MM.1S (cell line): ENCODE results near the gene ITSN1.

Experiments used
- DNase-seq: peaks from one replicate; pipeline ENCODE4 v3.0.0-alpha.2; 2015
- H2AFZ ChIP-seq: fragments of 300-600 bp; sonication (generic); 2 replicates; pipeline ENCODE4 v1.6.0; 2016; ENCODE audit warnings: antibody characterized with exemption, low read length
- H3F3A ChIP-seq: fragments of 300-600 bp; sonication (generic); 2 replicates; pipeline ENCODE4 v1.6.1; 2016; ENCODE audit warnings: mild to moderate bottlenecking, antibody characterized with exemption, low read length, moderate library complexity, mixed read lengths; ENCODE audit not compliant: insufficient read depth
- H3K27ac ChIP-seq: fragments of 300-600 bp; sonication (generic); 2 replicates; pipeline ENCODE4 v1.5.1; 2016; ENCODE audit warnings: mild to moderate bottlenecking, low read length
- H3K27me3 ChIP-seq: fragments of 300-600 bp; sonication (generic); replicated peaks from 2 replicates; pipeline ENCODE4 v1.6.0; 2016; ENCODE audit warnings: low read length; ENCODE audit not compliant: insufficient read depth
- H3K36me3 ChIP-seq: fragments of 300-600 bp; sonication (generic); replicated peaks from 2 replicates; pipeline ENCODE4 v1.6.1; 2016; ENCODE audit warnings: mild to moderate bottlenecking, low read length, mixed read lengths; ENCODE audit not compliant: insufficient read depth
- H3K4me1 ChIP-seq: fragments of 300-600 bp; sonication (generic); 2 replicates; pipeline ENCODE4 v1.6.1; 2016; ENCODE audit warnings: low read length, mixed read lengths
- H3K4me2 ChIP-seq: fragments of 300-600 bp; sonication (generic); 2 replicates; pipeline ENCODE4 v1.6.0; 2016; ENCODE audit warnings: low read depth, low read length
- H3K4me3 ChIP-seq: fragments of 300-600 bp; sonication (generic); 2 replicates; pipeline ENCODE4 v1.5.1; 2016; ENCODE audit warnings: low read length, mixed read lengths
- H3K79me2 ChIP-seq: fragments of 300-600 bp; sonication (generic); 2 replicates; pipeline ENCODE4 v1.6.1; 2016; ENCODE audit warnings: mixed run types, low read length, mixed read lengths
- H3K9ac ChIP-seq: fragments of 300-600 bp; sonication (generic); 2 replicates; pipeline ENCODE4 v1.6.1; 2016; ENCODE audit warnings: low read length, mixed read lengths
- H3K9me2 ChIP-seq: fragments of 300-600 bp; sonication (generic); replicated peaks from 2 replicates; pipeline ENCODE4 v1.6.1; 2016; ENCODE audit warnings: mild to moderate bottlenecking, low read length, mixed read lengths; ENCODE audit not compliant: insufficient read depth
- H3K9me3 ChIP-seq: fragments of 300-600 bp; sonication (generic); replicated peaks from 2 replicates; pipeline ENCODE4 v1.6.1; 2016; ENCODE audit warnings: mild to moderate bottlenecking, low read length, mixed read lengths; ENCODE audit not compliant: insufficient read depth
- H4K20me1 ChIP-seq: fragments of 300-600 bp; sonication (generic); 2 replicates; pipeline ENCODE4 v1.6.1; 2016; ENCODE audit warnings: mild to moderate bottlenecking, low read length, moderate library complexity, mixed read lengths; ENCODE audit not compliant: insufficient read depth
- CTCF ChIP-seq: fragments of 300-600 bp; sonication (generic); IDR thresholded peaks from 2 replicates; pipeline ENCODE4 v1.5.1; 2016; ENCODE audit warnings: antibody characterized with exemption, low read length, mixed read lengths
- EZH2 ChIP-seq: fragments of 300-600 bp; sonication (generic); optimal IDR thresholded peaks from 2 replicates; pipeline ENCODE3; 2017; ENCODE audit warnings: low read depth, mild to moderate bottlenecking, antibody characterized with exemption, low read length, mixed read lengths
- EZH2phosphoT487 ChIP-seq: fragments of 300-600 bp; sonication (generic); IDR thresholded peaks from 2 replicates; pipeline ENCODE4 v1.6.1; 2018; ENCODE audit warnings: antibody characterized with exemption, low read length

ITSN1 gene

GRCh38 chr21:33948951-33949444, 306.7 kb downstream of the ITSN1 start:
- no peak overlapping the region for H3K9ac ChIP-seq

More at GRCh38 chr21:33948951-33949444, 306.7 kb downstream of the ITSN1 start:
- Histone ChIP-seq H3K27me3 (no peaks in the 10 kb centered on the region), H3K4me1 (peaks cover 31% of the 10 kb centered on the region), H3K79me2 (no peaks in the 10 kb centered on the region), H2AFZ (peak overlapping the region; percentile 55), H3K9me2 (no peaks in the 10 kb centered on the region), H3K27ac (peak overlapping the region; percentile 80; the same call in 1 of the 2 replicates), H3K4me3 (no peak overlapping the region), H3K4me2 (peak overlapping the region; percentile 62), H3K9me3 (no peaks in the 10 kb centered on the region), H3F3A (peaks cover 18% of the 10 kb centered on the region), H4K20me1 (no peaks in the 10 kb centered on the region), H3K36me3 (no peaks in the 10 kb centered on the region)
- TF ChIP-seq CTCF (no peak), EZH2phosphoT487 (no peak), EZH2 (no peak)
- DNase-seq, result no peak
